Progenitor cell of endocrine pancreas (in vitro differentiated cells): ENCODE results near the gene CDK14. TPM values are rescaled to one million over a fixed set of nuclear protein-coding genes. Genes with fewer than 3 reads are reported as not detected.

Experiments used
- DNase-seq: peaks from one replicate; pipeline ENCODE4 v3.0.0; 2021; ENCODE audit warnings: low spot score; ENCODE audit not compliant: unreplicated experiment
- H3K27ac Mint-ChIP-seq: 2 replicates; pipeline ENCODE4 v1.8.0; 2021; ENCODE audit warnings: mild to moderate bottlenecking, moderate library complexity, mixed read lengths
- H3K27me3 Mint-ChIP-seq: 2 replicates; pipeline ENCODE4 v1.8.0; 2021; ENCODE audit warnings: mixed read lengths
- H3K36me3 Mint-ChIP-seq: 2 replicates; pipeline ENCODE4 v1.8.0; 2022; ENCODE audit warnings: mixed read lengths; ENCODE audit not compliant: insufficient read depth
- H3K4me1 Mint-ChIP-seq: 2 replicates; pipeline ENCODE4 v1.8.0; 2021; ENCODE audit warnings: low read depth, mixed read lengths
- H3K4me3 Mint-ChIP-seq: 2 replicates; pipeline ENCODE4 v1.8.0; 2021; ENCODE audit warnings: low read depth, mild to moderate bottlenecking, moderate library complexity, mixed read lengths
- H3K9me3 Mint-ChIP-seq: 2 replicates; pipeline ENCODE4 v1.8.0; 2021; ENCODE audit warnings: low read depth, mixed read lengths
- CTCF ChIP-seq: fragments of 200-600 bp; sonication (generic); IDR thresholded peaks from one replicate; pipeline ENCODE4 v1.5.0; 2021; ENCODE audit warnings: antibody characterized with exemption, mild to moderate bottlenecking; ENCODE audit not compliant: unreplicated experiment
- total RNA-seq: library from RNA; stranded (reverse); gene quantifications from 2 replicates; pipeline ENCODE4 v1.2.1, GENCODE V29; 2021

Gene CDK14
- total RNA-seq, 1 donor from 2014 or later = 117 TPM

- no peaks in the 10 kb centered on the region for H3K27me3 Mint-ChIP-seq
- H3K4me1 Mint-ChIP-seq = peaks cover 16% of the 10 kb centered on the region
- DNase-seq = no peak
- H3K36me3 Mint-ChIP-seq = peaks cover 22% of the 10 kb centered on the region
- H3K4me3 Mint-ChIP-seq = no peak overlapping the region
- TF ChIP-seq CTCF = no peak
- peaks cover 13% of the 10 kb centered on the region for H3K9me3 Mint-ChIP-seq
- no peak overlapping the region for H3K27ac Mint-ChIP-seq
Observed at GRCh38 chr7:90839316-90839715, 243.2 kb downstream of the CDK14 start.

- no peak overlapping the region for H3K4me3 Mint-ChIP-seq
- H3K27ac Mint-ChIP-seq = no peak overlapping the region
- no peak for DNase-seq
- H3K27me3 Mint-ChIP-seq = no peaks in the 10 kb centered on the region
- H3K9me3 Mint-ChIP-seq = peaks cover 12% of the 10 kb centered on the region
- no peak for TF ChIP-seq CTCF
- peaks cover 15% of the 10 kb centered on the region for H3K4me1 Mint-ChIP-seq
- peaks cover 22% of the 10 kb centered on the region for H3K36me3 Mint-ChIP-seq
Observed at GRCh38 chr7:90839727-90840291, 243.7 kb downstream of the CDK14 start.

GRCh38 chr7:90841759-90842429, 245.8 kb downstream of the CDK14 start:
- TF ChIP-seq CTCF = no peak
- H3K27ac Mint-ChIP-seq = no peak overlapping the region
- no peaks in the 10 kb centered on the region for H3K27me3 Mint-ChIP-seq
- H3K4me3 Mint-ChIP-seq = no peak overlapping the region
- peaks cover 13% of the 10 kb centered on the region for H3K4me1 Mint-ChIP-seq
- H3K36me3 Mint-ChIP-seq = peaks cover 17% of the 10 kb centered on the region
- peaks cover 12% of the 10 kb centered on the region for H3K9me3 Mint-ChIP-seq
- no peak for DNase-seq

- no peaks in the 10 kb centered on the region for H3K27me3 Mint-ChIP-seq
- H3K4me3 Mint-ChIP-seq = no peak overlapping the region
- H3K4me1 Mint-ChIP-seq = peaks cover 14% of the 10 kb centered on the region
- H3K9me3 Mint-ChIP-seq = peaks cover 12% of the 10 kb centered on the region
- TF ChIP-seq CTCF = no peak
- H3K36me3 Mint-ChIP-seq = peaks cover 17% of the 10 kb centered on the region
- DNase-seq = no peak
- no peak overlapping the region for H3K27ac Mint-ChIP-seq
Observed at GRCh38 chr7:90842430-90842788, 246.3 kb downstream of the CDK14 start.

GRCh38 chr7:90843472-90843871, 247.4 kb downstream of the CDK14 start:
- Mint-ChIP-seq H3K4me3 (no peak overlapping the region), H3K9me3 (peaks cover 8% of the 10 kb centered on the region), H3K27me3 (no peaks in the 10 kb centered on the region), H3K4me1 (peaks cover 17% of the 10 kb centered on the region), H3K36me3 (peaks cover 12% of the 10 kb centered on the region), H3K27ac (no peak overlapping the region)
- DNase-seq = no peak
- no peak for TF ChIP-seq CTCF
